ENCODE results near the gene FAM76A.
"Not testable (repeated sequence)": the region's sequence is repeated elsewhere in the genome, so short reads cannot be mapped to it uniquely, and the experiment has no call there.

The FAM76A gene

DNA sequence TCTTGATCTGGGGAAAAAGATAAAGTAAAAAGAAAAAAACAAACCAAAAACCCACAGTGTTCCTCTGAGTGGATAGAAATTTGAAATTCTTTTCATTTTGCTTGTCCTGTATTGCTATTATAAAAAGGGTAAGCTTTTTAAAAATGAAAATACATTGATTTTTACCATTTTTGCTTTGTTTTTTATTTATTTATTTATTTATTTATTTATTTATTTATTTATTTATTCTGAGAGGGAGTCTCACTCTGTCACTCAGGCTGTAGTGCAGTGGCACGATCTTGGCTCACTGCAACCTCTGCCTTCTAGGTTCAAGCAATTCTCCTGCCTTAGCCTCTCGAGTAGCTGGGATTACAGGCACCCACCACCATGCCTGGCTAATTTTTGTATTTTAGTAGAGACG lies 82.4 kb downstream of the FAM76A start:
- H3K4me1 ChIP-seq; H3K27me3 ChIP-seq (ENCODE audit: low read depth); H3K4me3 ChIP-seq; in situ Hi-C loops (cut with MboI; ENCODE audit: low sequenced_read_pairs); H3K36me3 ChIP-seq (replicated peaks); H3K9me3 ChIP-seq; DNase-seq (ENCODE audit: low spot score in 2 of 2): not testable (repeated sequence)

DNA sequence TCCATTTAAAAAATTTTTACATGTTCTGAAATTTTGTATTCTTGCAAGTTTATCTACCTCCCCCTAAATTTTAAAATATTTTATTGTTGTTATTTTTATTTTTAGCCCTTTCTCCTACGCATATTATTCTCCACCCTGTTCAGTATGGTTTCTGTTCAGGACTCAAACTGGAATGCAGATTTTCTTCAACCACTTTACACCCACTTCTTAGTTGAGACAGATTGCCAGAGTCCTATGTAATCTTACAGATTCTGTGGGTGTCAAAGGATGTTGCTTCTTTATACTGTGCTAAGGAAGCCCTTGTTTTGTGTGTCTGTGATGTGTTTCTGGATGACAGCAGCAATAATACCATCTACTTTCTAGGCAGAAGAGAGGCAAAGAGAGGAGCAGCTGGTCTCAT lies 84.1 kb downstream of the FAM76A start:
- no peaks in the 10 kb centered on the region for H3K4me1 ChIP-seq
- no peak for DNase-seq (ENCODE audit: low spot score in 2 of 2)
- H3K36me3 ChIP-seq (replicated peaks) = peaks cover 8% of the 10 kb centered on the region; the same call in 1 of the 2 replicates
- no peaks in the 10 kb centered on the region for H3K9me3 ChIP-seq
- no peaks in the 10 kb centered on the region for H3K27me3 ChIP-seq (ENCODE audit: low read depth)
- no peak overlapping the region for H3K4me3 ChIP-seq
- in situ Hi-C loops (cut with MboI; ENCODE audit: low sequenced_read_pairs) = no loop called here

- no peak overlapping the region for H3K4me3 ChIP-seq
- in situ Hi-C loops (cut with MboI; ENCODE audit: low sequenced_read_pairs) = no loop called here
- 0 out of 2 replicates have a peak, but pooled peaks cover 3% of the 10 kb centered on the region for H3K36me3 ChIP-seq (replicated peaks)
- DNase-seq (ENCODE audit: low spot score in 2 of 2) = no peak
- no peaks in the 10 kb centered on the region; the same call in 1 of the 2 replicates for H3K4me1 ChIP-seq
- no peaks in the 10 kb centered on the region for H3K27me3 ChIP-seq (ENCODE audit: low read depth)
- H3K9me3 ChIP-seq = no peaks in the 10 kb centered on the region
Observed at GRCh38 chr1:27811741-27812500, 86.2 kb downstream of the FAM76A start.
